SU-DHL-6 (cell line): Measurements from ENCODE around the gene SIK2.

Source experiments
- H2AFZ ChIP-seq: fragments of 200-600 bp; sonication (generic); 2 replicates; pipeline ENCODE4 v1.6.1; 2014; ENCODE audit warnings: low read depth, mild to moderate bottlenecking, moderate library complexity, mixed read lengths, antibody characterized with exemption, low read length; ENCODE audit not compliant: severe bottlenecking
- H3F3A ChIP-seq: fragments of 200-600 bp; shearing (Covaris generic); 2 replicates; pipeline ENCODE4 v1.6.0; 2016; ENCODE audit warnings: antibody characterized with exemption, mild to moderate bottlenecking; ENCODE audit not compliant: insufficient read depth
- H3K27ac ChIP-seq: fragments of 200-600 bp; sonication (generic); 2 replicates; pipeline ENCODE4 v1.5.1; 2016; ENCODE audit warnings: low read depth, mild to moderate bottlenecking, low read length, moderate library complexity, mixed read lengths
- H3K27me3 ChIP-seq: fragments of 200-600 bp; sonication (generic), shearing (Covaris generic); 2 replicates; pipeline ENCODE4 v1.6.0; 2014; ENCODE audit warnings: mild to moderate bottlenecking, low read length
- H3K36me3 ChIP-seq: fragments of 200-600 bp; sonication (generic); 2 replicates; pipeline ENCODE4 v1.6.1; 2014; ENCODE audit warnings: mild to moderate bottlenecking, low read length, mixed read lengths
- H3K4me2 ChIP-seq: fragments of 300-600, 200-600 bp; shearing (Covaris generic), sonication (generic); 2 replicates; pipeline ENCODE4 v1.6.0; 2014; ENCODE audit warnings: low read length, low read depth, mild to moderate bottlenecking; ENCODE audit not compliant: poor library complexity, severe bottlenecking
- H3K4me3 ChIP-seq: fragments of 200-600 bp; sonication (generic); 2 replicates; pipeline ENCODE4 v1.5.1; 2014; ENCODE audit warnings: antibody characterized with exemption, low read length, mild to moderate bottlenecking, mixed read lengths; ENCODE audit not compliant: insufficient read depth, poor library complexity, severe bottlenecking
- H3K79me2 ChIP-seq: fragments of 200-600 bp; sonication (generic); 2 replicates; pipeline ENCODE4 v1.6.1; 2014; ENCODE audit warnings: mild to moderate bottlenecking, low read length, moderate library complexity; ENCODE audit not compliant: insufficient read depth
- H3K9ac ChIP-seq: fragments of 200-600 bp; sonication (generic); 2 replicates; pipeline ENCODE4 v1.7.0; 2014; ENCODE audit warnings: mild to moderate bottlenecking, low read length
- H3K9me2 ChIP-seq: fragments of 200-600 bp; sonication (generic); replicated peaks from 2 replicates; pipeline ENCODE4 v1.6.1; 2014; ENCODE audit warnings: low read length; ENCODE audit not compliant: insufficient read depth
- H3K9me3 ChIP-seq: fragments of 200-600 bp; sonication (generic); 2 replicates; pipeline ENCODE4 v1.6.1; 2014; ENCODE audit warnings: low read length, mixed read lengths; ENCODE audit not compliant: insufficient read depth
- H4K20me1 ChIP-seq: fragments of 200-600 bp; sonication (generic); 2 replicates; pipeline ENCODE4 v1.6.1; 2014; ENCODE audit warnings: low read depth, mild to moderate bottlenecking, antibody characterized with exemption, low read length, moderate library complexity, mixed read lengths
- CTCF ChIP-seq: fragments of 200-600 bp; sonication (generic); IDR thresholded peaks from one replicate; pipeline ENCODE4 v1.5.1; 2017; ENCODE audit warnings: antibody characterized with exemption, mild to moderate bottlenecking, low read length, moderate library complexity; ENCODE audit not compliant: insufficient read depth, poor library complexity, severe bottlenecking
- EZH2phosphoT487 ChIP-seq: fragments of 200-600 bp; sonication (generic), shearing (Covaris generic); conservative IDR thresholded peaks from 2 replicates; pipeline ENCODE4 v1.6.1; 2018; ENCODE audit warnings: mild to moderate bottlenecking, antibody characterized with exemption, low read length, moderate library complexity, mixed read lengths

SIK2 gene

GRCh38 chr11:111741751-111742150, 139.5 kb downstream of the SIK2 start:
- Histone ChIP-seq H3K27ac (no peak overlapping the region), H4K20me1 (no peaks in the 10 kb centered on the region), H3K4me3 (no peak overlapping the region), H3F3A (no peaks in the 10 kb centered on the region), H3K79me2 (no peaks in the 10 kb centered on the region), H3K4me2 (no peak overlapping the region), H3K36me3 (peaks cover 25% of the 10 kb centered on the region), H3K9me2 (no peaks in the 10 kb centered on the region), H2AFZ (no peak overlapping the region), H3K27me3 (no peaks in the 10 kb centered on the region), H3K9me3 (no peaks in the 10 kb centered on the region), H3K9ac (no peak overlapping the region)
- TF ChIP-seq CTCF, result no peak
- TF ChIP-seq EZH2phosphoT487, result no peak

- TF ChIP-seq EZH2phosphoT487 (no peak), CTCF (no peak)
- Histone ChIP-seq H3K79me2 (no peaks in the 10 kb centered on the region), H3F3A (no peaks in the 10 kb centered on the region), H4K20me1 (no peaks in the 10 kb centered on the region), H3K4me2 (no peak overlapping the region), H3K36me3 (peaks cover 38% of the 10 kb centered on the region), H3K9me2 (no peaks in the 10 kb centered on the region), H3K9ac (no peak overlapping the region), H3K27me3 (no peaks in the 10 kb centered on the region), H3K27ac (no peak overlapping the region), H3K9me3 (no peaks in the 10 kb centered on the region), H3K4me3 (no peak overlapping the region), H2AFZ (no peak overlapping the region)
Observed at GRCh38 chr11:111743700-111744099, 141.5 kb downstream of the SIK2 start.

GRCh38 chr11:111745719-111746504, 143.7 kb downstream of the SIK2 start:
- H3K4me2 ChIP-seq, result no peak overlapping the region

More at GRCh38 chr11:111745719-111746504, 143.7 kb downstream of the SIK2 start:
- H3K27me3 ChIP-seq, result no peaks in the 10 kb centered on the region
- TF ChIP-seq EZH2phosphoT487 (no peak), CTCF (no peak)
- H3K36me3 ChIP-seq, result peaks cover 38% of the 10 kb centered on the region
- H3F3A ChIP-seq, result no peaks in the 10 kb centered on the region
- H3K27ac ChIP-seq, result no peak overlapping the region
- no peak overlapping the region for H3K9ac ChIP-seq
- no peaks in the 10 kb centered on the region for H4K20me1 ChIP-seq
- no peaks in the 10 kb centered on the region for H3K9me3 ChIP-seq
- no peaks in the 10 kb centered on the region for H3K79me2 ChIP-seq
- no peaks in the 10 kb centered on the region for H3K9me2 ChIP-seq
- H3K4me3 ChIP-seq, result no peak overlapping the region
- no peak overlapping the region for H2AFZ ChIP-seq
